ENCODE measurements around the gene URB2. TPM values are rescaled to one million over a fixed set of nuclear protein-coding genes. Genes with fewer than 3 reads are reported as not detected.

The URB2 gene
- polyA plus RNA-seq, 1 of the 3 experiments (the other 2 are of a cell fraction) = 8.2 TPM

GRCh38 chr1:229631966-229632365, 5.9 kb downstream of the URB2 start:
- 96% methylated on average over 6 of the region's 6 CpGs for WGBS (ENCODE audit: low lambda C conversion rate)
- H3K27ac ChIP-seq (ENCODE audit: low read depth in 2 of 2, low read length in 1 of 2) = no peak overlapping the region
- ChIA-PET CTCF (interaction anchor here (0.6 to 1.1 kb wide), 3 partner anchors 73 to 562 kb away, joined by 3 read pairs; partner anchors contain the start of gene ABCB10), POLR2A (no interaction called here)
- peaks cover 7% of the 10 kb centered on the region; the same call in 1 of the 2 replicates for H4K20me1 ChIP-seq (ENCODE audit: insufficient read depth)
- TF ChIP-seq NFIC (IDR thresholded peaks at IDR 0.05; ENCODE audit: borderline replicate concordance) (no peak), EP300 (IDR thresholded peaks at IDR 0.05; ENCODE audit: borderline replicate concordance in 1 of 2, low read depth in 1 of 2, low read length in 1 of 2) (no peak), MEF2A (IDR thresholded peaks at IDR 0.05; ENCODE audit: borderline replicate concordance, low read depth) (no peak), RAD21 (IDR thresholded peaks at IDR 0.05; ENCODE audit: low read length) (no peak), CTCF (IDR thresholded peaks at IDR 0.05) (no peak), GABPA (IDR thresholded peaks at IDR 0.05; ENCODE audit: low read depth) (no peak), MXI1 (IDR thresholded peaks at IDR 0.05; ENCODE audit: low read depth, low read length) (no peak), POLR2AphosphoS5 (IDR thresholded peaks at IDR 0.05; ENCODE audit: low read depth, low read length) (no peak), RCOR1 (IDR thresholded peaks at IDR 0.05; ENCODE audit: low read length) (no peak), REST (IDR thresholded peaks at IDR 0.05; ENCODE audit: low read depth, low read length) (no peak), JUND (IDR thresholded peaks at IDR 0.05) (no peak), IRF3 (IDR thresholded peaks at IDR 0.05; ENCODE audit: low read depth, low read length) (no peak), ZBTB33 (IDR thresholded peaks at IDR 0.05; ENCODE audit: borderline replicate concordance, low read depth) (no peak)
- H3K79me2 ChIP-seq (ENCODE audit: insufficient read depth) = peaks cover 70% of the 10 kb centered on the region
- DNase-seq = no peak
- no peak overlapping the region for H3K4me2 ChIP-seq
- H2AFZ ChIP-seq (ENCODE audit: low read depth) = no peak overlapping the region
- no peaks in the 10 kb centered on the region for H3K9me2 ChIP-seq
- peaks cover 5 to 9% of the 10 kb centered on the region in 2 experiments; a peak in 3 of 4 replicates for H3K4me1 ChIP-seq (ENCODE audit: control insufficient read depth in 1 of 2, insufficient read depth in 2 of 2, low read depth in 1 of 2, low read length in 1 of 2)
- H3F3A ChIP-seq (replicated peaks; ENCODE audit: insufficient read depth) = no peaks in the 10 kb centered on the region
- no peak overlapping the region for H3K4me3 ChIP-seq (ENCODE audit: low read depth in 2 of 2, low read length in 1 of 2)
- H3K9ac ChIP-seq = no peak overlapping the region
- peaks cover 23 to 54% of the 10 kb centered on the region in 2 experiments for H3K36me3 ChIP-seq (replicated peaks in 1 of 2; ENCODE audit: control insufficient read depth in 1 of 2, insufficient read depth in 2 of 2, low read length in 1 of 2)
- no peaks in the 10 kb centered on the region for H3K9me3 ChIP-seq
- no peaks in the 10 kb centered on the region for H3K27me3 ChIP-seq (ENCODE audit: insufficient read depth)

Data from SK-N-SH (cell line).